HG03558 (cell line): ENCODE results near the gene TXLNG.
A peak's percentile ranks its signal among the peaks of the same experiment; 100 is the strongest.
"Not testable (repeated sequence)": the region's sequence is repeated elsewhere in the genome, so short reads cannot be mapped to it uniquely, and the experiment has no call there.

Experiments used
- ATAC-seq: cut with Tn5 transposase; IDR thresholded peaks from one replicate; pipeline ENCODE4 v1.9.1; 2021; ENCODE audit warnings: moderate number of reproducible peaks; ENCODE audit not compliant: unreplicated experiment; ENCODE audit errors: extremely low read depth

TXLNG gene

GRCh38 chrX:16786139-16786790, at the start of gene TXLNG:
TSS of gene TXLNG (plus strand) at chrX:16786466. CDS start at chrX:16786488, 22 bp downstream.
- ATAC-seq = peak; percentile 99

- no peak for ATAC-seq
Measured at GRCh38 chrX:16737024-16737423, 49.2 kb upstream of the TXLNG start.

GRCh38 chrX:16739574-16739973, 46.7 kb upstream of the TXLNG start:
- ATAC-seq = no peak

GRCh38 chrX:16743604-16744325, 42.5 kb upstream of the TXLNG start:
- no peak for ATAC-seq

GRCh38 chrX:16745102-16745501, 41.2 kb upstream of the TXLNG start:
- no peak for ATAC-seq

GRCh38 chrX:16745659-16746058, 40.6 kb upstream of the TXLNG start:
- ATAC-seq = no peak

- ATAC-seq = no peak
Measured at GRCh38 chrX:16748425-16748824, 37.8 kb upstream of the TXLNG start.

GRCh38 chrX:16750136-16750535, 36.1 kb upstream of the TXLNG start:
- ATAC-seq = no peak

GRCh38 chrX:16754019-16754418, 32.2 kb upstream of the TXLNG start:
- ATAC-seq = no peak

- ATAC-seq = no peak
Measured at GRCh38 chrX:16756724-16757123, 29.5 kb upstream of the TXLNG start.

GRCh38 chrX:16761500-16761899, 24.8 kb upstream of the TXLNG start:
- ATAC-seq = not testable (repeated sequence)

- ATAC-seq = no peak
Measured at GRCh38 chrX:16762579-16762978, 23.7 kb upstream of the TXLNG start.

- ATAC-seq = no peak
Measured at GRCh38 chrX:16765594-16765993, 20.7 kb upstream of the TXLNG start.

- no peak for ATAC-seq
Measured at GRCh38 chrX:16770970-16771482, 15.2 kb upstream of the TXLNG start.

GRCh38 chrX:16771483-16772398, 14.5 kb upstream of the TXLNG start:
- no peak for ATAC-seq

GRCh38 chrX:16772460-16772859, 13.8 kb upstream of the TXLNG start:
- no peak for ATAC-seq

GRCh38 chrX:16774746-16775145, 11.5 kb upstream of the TXLNG start:
- no peak for ATAC-seq

- ATAC-seq = no peak
Measured at GRCh38 chrX:16778545-16778944, 7.7 kb upstream of the TXLNG start.

GRCh38 chrX:16778993-16779392, 7.3 kb upstream of the TXLNG start:
- no peak for ATAC-seq

- ATAC-seq = not testable (repeated sequence)
Measured at GRCh38 chrX:16779815-16780214, 6.5 kb upstream of the TXLNG start.

GRCh38 chrX:16783452-16783851, 2.8 kb upstream of the TXLNG start:
- no peak for ATAC-seq
